Fibroblast of skin of back (primary cell): ENCODE results near the gene GAB3.
"Not testable (repeated sequence)": the region's sequence is repeated elsewhere in the genome, so short reads cannot be mapped to it uniquely, and the experiment has no call there.

ENCODE experiments used
- DNase-seq: peaks from one replicate; pipeline ENCODE4 v3.0.0-alpha.2; 2013

GAB3 gene

GRCh38 chrX:154720067-154720466, 30.8 kb downstream of the GAB3 start:
- DNase-seq, result no peak

GRCh38 chrX:154719132-154719675, 31.7 kb downstream of the GAB3 start:
- peak; percentile 33 for DNase-seq

GRCh38 chrX:154718616-154719015, 32.3 kb downstream of the GAB3 start:
- no peak for DNase-seq

GRCh38 chrX:154717824-154718223, 33.1 kb downstream of the GAB3 start:
- DNase-seq, result peak; percentile 83

GRCh38 chrX:154715825-154716224, 35.1 kb downstream of the GAB3 start:
- no peak for DNase-seq

GRCh38 chrX:154714925-154715324, 36.0 kb downstream of the GAB3 start:
- peak; percentile 50 for DNase-seq

- peak; percentile 62 for DNase-seq
These were observed 37.8 kb downstream of the GAB3 start for GRCh38 chrX:154712781-154713740.

- DNase-seq, result no peak
These were observed 39.6 kb downstream of the GAB3 start for GRCh38 chrX:154711264-154711663.

GRCh38 chrX:154710309-154710708, 40.6 kb downstream of the GAB3 start:
- no peak for DNase-seq

GRCh38 chrX:154698630-154699248, 52.1 kb downstream of the GAB3 start:
- no peak for DNase-seq

- DNase-seq, result no peak
These were observed 54.2 kb downstream of the GAB3 start for GRCh38 chrX:154696676-154697045.

GRCh38 chrX:154695911-154696675, 54.8 kb downstream of the GAB3 start:
- peak; percentile 79 for DNase-seq

- no peak for DNase-seq
These were observed 57.5 kb downstream of the GAB3 start for GRCh38 chrX:154693394-154693793.

GRCh38 chrX:154690438-154690837, 60.4 kb downstream of the GAB3 start:
- not testable (repeated sequence) for DNase-seq

GRCh38 chrX:154672084-154672483, 78.8 kb downstream of the GAB3 start:
- DNase-seq, result not testable (repeated sequence)

- DNase-seq, result not testable (repeated sequence)
These were observed 80.0 kb downstream of the GAB3 start for GRCh38 chrX:154670848-154671247.

- no peak for DNase-seq
These were observed 89.0 kb downstream of the GAB3 start for GRCh38 chrX:154661899-154662298.

- DNase-seq, result no peak
These were observed 89.7 kb downstream of the GAB3 start for GRCh38 chrX:154661170-154661569.

- DNase-seq, result no peak
These were observed 90.3 kb downstream of the GAB3 start for GRCh38 chrX:154660541-154660940.

- DNase-seq, result no peak
These were observed 91.9 kb downstream of the GAB3 start for GRCh38 chrX:154658957-154659356.

GRCh38 chrX:154658187-154658586, 92.7 kb downstream of the GAB3 start:
- DNase-seq, result no peak

GRCh38 chrX:154657226-154657805, 93.6 kb downstream of the GAB3 start:
- DNase-seq, result no peak
